K562 (cell line): ENCODE data around the gene BAG1. TPM values are rescaled to one million over a fixed set of nuclear protein-coding genes. Genes with fewer than 3 reads are reported as not detected.

Source experiments
- ATAC-seq: fragments of 200-7000 bp; cut with Tn5 transposase; 3 replicates; pipeline ENCODE4 v1.9.1; 2020; ENCODE audit warnings: moderate library complexity
- BruUV-seq: library from RNA; stranded (reverse); fragments of 400-500 nt; replicated peaks from 2 replicates; lab custom pipeline; 2021; lab: Mats Ljungman, UMichigan
- CTCF ChIA-PET: fragments of 300-600 bp; formaldehyde crosslinking; extraction: SDS; loops from one replicate; lab custom pipeline; 2021; ENCODE audit warnings: low intra/inter-chr PET ratio; lab: Yijun Ruan, JAX
- POLR2A ChIA-PET: fragments of 300-600, 350-650 bp; sonication (Branson Sonifier 250); formaldehyde crosslinking; extraction: SDS; loops from one replicate; lab custom pipeline; 2021; ENCODE audit warnings: antibody characterized with exemption, inconsistent platforms; lab: Yijun Ruan, JAX
- DNase-seq, 4 experiments: peaks; one replicate each; pipeline versions ENCODE4 v3.0.0 to v3.0.0-alpha.2; 2011 to 2018; ENCODE audit warnings: low spot score in 3 of 4, mixed read lengths in 3 of 4; ENCODE audit errors: extremely low read depth in 1 of 4
- FAIRE-seq: peaks from 2 replicates; lab custom pipeline; 2011; peaks lifted over from hg19 to GRCh38; lab: Jason Lieb, UNC
- H2AFZ ChIP-seq: 2 replicates; pipeline ENCODE4 v1.6.0; 2011; ENCODE audit warnings: low read depth, low read length, control low read depth, inconsistent platforms
- H3K27ac ChIP-seq: fragments of 200-600 bp; 3 replicates; pipeline ENCODE4 v1.8.0; 2011; ENCODE audit warnings: low read depth, mild to moderate bottlenecking, control low read depth, inconsistent platforms, low read length, moderate library complexity, mixed read lengths; ENCODE audit errors: extremely low read depth
- H3K27me3 ChIP-seq, 2 experiments: fragments of 300-600 bp in 1 of 2; 2 replicates in 1 of 2; 3 replicates in 1 of 2; pipeline versions ENCODE4 v1.6.0 to v1.8.0; 2011; ENCODE audit warnings: inconsistent platforms in 2 of 2, low read length in 2 of 2, mild to moderate bottlenecking in 1 of 2, mixed read lengths in 1 of 2, moderate library complexity in 1 of 2; ENCODE audit not compliant: control insufficient read depth in 2 of 2, insufficient read depth in 2 of 2
- H3K36me3 ChIP-seq: fragments of 300-600 bp; 3 replicates; pipeline ENCODE4 v1.8.0; 2011; ENCODE audit warnings: mild to moderate bottlenecking, low read length, inconsistent platforms; ENCODE audit not compliant: control insufficient read depth, insufficient read depth
- H3K4me1 ChIP-seq, 2 experiments: fragments of 200-600 bp in 1 of 2; replicated peaks in 1 of 2; 2 replicates in 1 of 2; 3 replicates in 1 of 2; pipeline versions ENCODE4 v1.5.1 to v1.8.0; 2011; ENCODE audit warnings: inconsistent platforms in 2 of 2, low read length in 2 of 2, mild to moderate bottlenecking in 1 of 2, mixed read lengths in 1 of 2, moderate library complexity in 1 of 2; ENCODE audit not compliant: control insufficient read depth in 2 of 2, insufficient read depth in 2 of 2
- H3K4me2 ChIP-seq: 2 replicates; pipeline ENCODE4 v1.6.1; 2011; ENCODE audit warnings: low read length, control low read depth, inconsistent platforms, mixed read lengths; ENCODE audit not compliant: insufficient read depth
- H3K4me3 ChIP-seq: fragments of 200-600 bp; sonication (generic), shearing (Covaris generic); 2 replicates; pipeline ENCODE4 v1.5.1; 2016; ENCODE audit warnings: control low read depth, inconsistent platforms
- H3K79me2 ChIP-seq: fragments of 200-600 bp; 3 replicates; pipeline ENCODE4 v1.8.0; 2011; ENCODE audit warnings: low read length, inconsistent platforms; ENCODE audit not compliant: control insufficient read depth, insufficient read depth
- H3K9ac ChIP-seq, 2 experiments: 2 replicates each; pipeline versions ENCODE4 v1.6.0 to v1.6.1; 2011; ENCODE audit warnings: low read depth in 2 of 2, low read length in 2 of 2, control low read depth in 1 of 2, inconsistent platforms in 1 of 2, mild to moderate bottlenecking in 1 of 2, mixed read lengths in 1 of 2; ENCODE audit not compliant: insufficient read depth in 1 of 2
- H3K9me1 ChIP-seq: one replicate; pipeline ENCODE4 v1.6.0; 2011; ENCODE audit warnings: inconsistent platforms, mild to moderate bottlenecking, low read length, moderate library complexity; ENCODE audit not compliant: control insufficient read depth, insufficient read depth
- H3K9me3 ChIP-seq: replicated peaks from 2 replicates; pipeline ENCODE4 v1.5.1; 2011; ENCODE audit warnings: low read depth, low read length, inconsistent platforms; ENCODE audit not compliant: control insufficient read depth, insufficient read depth
- H4K20me1 ChIP-seq: replicated peaks from 2 replicates; pipeline ENCODE4 v1.6.1; 2011; ENCODE audit warnings: low read length, inconsistent platforms, mixed read lengths; ENCODE audit not compliant: control insufficient read depth, insufficient read depth
- CREBBP ChIP-seq: IDR thresholded peaks from one replicate; pipeline ENCODE4 v1.6.1; 2012; ENCODE audit warnings: low read depth, mild to moderate bottlenecking, control low read depth, inconsistent platforms, low read length
- FOXP4 ChIP-seq: sonication (generic); formaldehyde crosslinking; IDR thresholded peaks from 2 replicates; pipeline ENCODE4 v1.8.0; 2022; ENCODE audit warnings: mild to moderate bottlenecking, missing genetic modification reagents, borderline replicate concordance
- HNRNPUL1 ChIP-seq: fragments of 200-400 bp; formaldehyde crosslinking; IDR thresholded peaks from 2 replicates; pipeline ENCODE4 v1.6.1; 2017; ENCODE audit warnings: low read length
- KLF1 ChIP-seq: fragments of 450-650 bp; IDR thresholded peaks from 2 replicates; pipeline ENCODE4 v1.6.1; 2016; ENCODE audit warnings: missing genetic modification characterization, missing compliant biosample characterization
- NELFE ChIP-seq: IDR thresholded peaks from 2 replicates; pipeline ENCODE4 v1.6.1; 2011; ENCODE audit warnings: mild to moderate bottlenecking; ENCODE audit not compliant: insufficient read depth, insufficient read length
- PKNOX1 ChIP-seq: fragments of 450-650 bp; IDR thresholded peaks from 2 replicates; pipeline ENCODE4 v1.6.1; 2016
- U2AF1 ChIP-seq: fragments of 200-400 bp; formaldehyde crosslinking; optimal IDR thresholded peaks from 2 replicates; pipeline ENCODE3; 2017; ENCODE audit warnings: mild to moderate bottlenecking, low read depth, low read length, moderate library complexity
- ZNF253 ChIP-seq: fragments of 250-450 bp; sonication (Bioruptor Pico); conservative IDR thresholded peaks from 2 replicates; pipeline ENCODE4 v1.6.1; 2021; ENCODE audit warnings: mild to moderate bottlenecking
- WGBS: fragments of 100-300 bp; shearing (Covaris generic); methylation state at CpG from one replicate; pipeline ENCODE4 v1.1.6; 2016; ENCODE audit warnings: low coverage, mixed read lengths; ENCODE audit not compliant: insufficient coverage; ENCODE audit errors: missing lambda C conversion rate; 5-methylcytosine and 5-hydroxymethylcytosine counted together
- in situ Hi-C: fragments of 300-500 bp; cut with MboI; formaldehyde crosslinking; loops from 4 replicates; pipeline ENCODE4 v1.15.0; 2018; ENCODE audit warnings: inconsistent platforms, mixed read lengths
- intact Hi-C: fragments of 100-400 bp; cut with micrococcal nuclease; formaldehyde crosslinking; loops from 2 replicates; pipeline ENCODE4 v1.14.2; 2022
- polyA plus RNA-seq, 8 experiments: library from polyadenylated mRNA; depleted of rRNA in 4 of 8; stranded (reverse) in 5 of 8; unstranded in 3 of 8; fragments of >200 nt; fragmentation: Nextera tagmentation in 2 of 8; fragmentation: Illumina TruSeq in 1 of 8; extraction: Ambion mirVana in 2 of 8; extraction: Trizol in 1 of 8; gene quantifications; 2 replicates each; pipeline versions ENCODE4 v1.2.1 to v1.2.3, GENCODE V29; 2011 to 2014; ENCODE audit warnings: inconsistent platforms in 1 of 8, missing spikeins in 1 of 8
- total RNA-seq, 7 experiments: library from RNA; depleted of rRNA in 6 of 7; stranded (reverse); fragments of >200 nt in 6 of 7; fragmentation: Illumina TruSeq in 2 of 7; extraction: Trizol in 2 of 7; gene quantifications; 2 replicates each; pipeline versions ENCODE4 v1.2.1 to v1.2.3, GENCODE V29; 2011 to 2021; ENCODE audit warnings: low replicate concordance in 1 of 7

The BAG1 gene
- total and polyA plus RNA-seq, 9 of the 15 experiments (the other 6 are each of a cell fraction or from before 2014, with no cell fraction given), result 9.7 to 106 (median 56.9) TPM

- peaks cover 77% of the 10 kb centered on the region; the same call in 2 of the 3 replicates for H3K36me3 ChIP-seq
- WGBS, result 96% methylated on average over 4 of the region's 4 CpGs
- H3K79me2 ChIP-seq, result no peaks in the 10 kb centered on the region
- ATAC-seq, result no peak
- no peaks in the 10 kb centered on the region for H3K9me3 ChIP-seq
- H3K4me2 ChIP-seq, result no peak overlapping the region
- no peaks in the 10 kb centered on the region for H4K20me1 ChIP-seq
- H3K9me1 ChIP-seq, result peaks cover 2% of the 10 kb centered on the region
- H3K9ac ChIP-seq, result no peak overlapping the region
- POLR2A ChIA-PET, result no interaction called here
- H3K27me3 ChIP-seq, result no peaks in the 10 kb centered on the region
- CTCF ChIA-PET, result no interaction called here
- intact Hi-C loops, result no loop called here
- no peak overlapping the region for H3K27ac ChIP-seq
- no peak overlapping the region for H2AFZ ChIP-seq
- H3K4me1 ChIP-seq, result no peaks in the 10 kb centered on the region; a peak in 1 of 5 replicates
- no peak for TF ChIP-seq HNRNPUL1
- TF ChIP-seq PKNOX1, result peak; percentile 82
- TF ChIP-seq, all 486 proteins: peak for 1
- in situ Hi-C loops, result no loop called here
- no peak for FAIRE-seq
- no TSS peak for BruUV-seq
- H3K4me3 ChIP-seq, result no peak overlapping the region
- no peak for DNase-seq
These were observed 13.0 kb upstream of the BAG1 start for GRCh38 chr9:33277484-33277883.

- Histone ChIP-seq H3K27ac (no peak overlapping the region), H3K9me1 (no peaks in the 10 kb centered on the region), H3K36me3 (peaks cover 73% of the 10 kb centered on the region; the same call in 2 of the 3 replicates), H3K79me2 (no peaks in the 10 kb centered on the region), H2AFZ (no peak overlapping the region), H3K27me3 (no peaks in the 10 kb centered on the region), H3K4me2 (no peak overlapping the region), H3K9me3 (no peaks in the 10 kb centered on the region), H4K20me1 (no peaks in the 10 kb centered on the region), H3K9ac (no peak overlapping the region), H3K4me3 (no peak overlapping the region), H3K4me1 (peaks cover 0 to 4% of the 10 kb centered on the region in 2 experiments; a peak in 2 of 5 replicates)
- ATAC-seq (no peak), DNase-seq (no peak), FAIRE-seq (no peak)
- 86% methylated on average over 1 of the region's 2 CpGs for WGBS
- ChIA-PET CTCF (no interaction called here), POLR2A (interaction anchor here (0.8 to 1.5 kb wide), 4 partner anchors 9 to 21 kb away, joined by 3 to 7 read pairs (median 4); partner anchors contain the start of gene NFX1)
- intact Hi-C loops, result no loop called here
- BruUV-seq, result no TSS peak
- in situ Hi-C loops, result no loop called here
- TF ChIP-seq ZNF253 (CRISPR knock-in tag), result no peak
- no peak for TF ChIP-seq FOXP4 (CRISPR knock-in tag)
- no peak for TF ChIP-seq U2AF1
- no peak for TF ChIP-seq CREBBP
- TF ChIP-seq NELFE, result no peak
- no peak for TF ChIP-seq KLF1 (tag)
These were observed 9.4 kb upstream of the BAG1 start for GRCh38 chr9:33273972-33274328.
